ENCODE measurements around the gene PLAC9.
"Not testable (repeated sequence)": the region's sequence is repeated elsewhere in the genome, so short reads cannot be mapped to it uniquely, and the experiment has no call there.

Gene PLAC9

DNA sequence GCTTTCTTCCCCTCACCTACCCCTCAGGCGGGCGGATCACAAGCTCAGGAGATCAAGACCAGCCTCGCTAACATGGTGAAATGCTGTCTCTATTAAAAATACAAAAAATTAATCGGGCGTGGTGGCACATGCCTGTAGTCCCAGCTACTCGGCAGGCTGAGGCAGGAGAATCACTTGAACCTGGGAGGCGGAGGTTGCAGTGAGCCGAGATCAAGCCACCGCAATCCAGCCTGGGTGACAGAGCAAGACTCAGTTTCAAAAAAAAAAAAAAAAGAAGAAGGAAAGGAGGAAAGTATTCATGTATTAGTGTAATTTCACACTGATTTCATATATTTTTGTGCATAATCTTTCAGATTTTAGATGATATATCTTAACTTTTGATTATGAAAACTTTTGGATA, 1.2 kb downstream of the PLAC9 start:
- DNase-seq (ENCODE audit: low read depth in 1 of 2, low spot score in 1 of 2); H3K27ac ChIP-seq (replicated peaks); H3K4me3 ChIP-seq (replicated peaks; ENCODE audit: insufficient read depth, low read length): not testable (repeated sequence)
- peaks cover 10% of the 10 kb centered on the region for H3K27me3 ChIP-seq (ENCODE audit: insufficient read depth, poor library complexity, severe bottlenecking)

- DNase-seq (ENCODE audit: low read depth in 1 of 2, low spot score in 1 of 2) = no peak
- Histone ChIP-seq H3K27ac (replicated peaks) (no peak overlapping the region), H3K4me3 (replicated peaks; ENCODE audit: insufficient read depth, low read length) (no peak overlapping the region), H3K27me3 (ENCODE audit: insufficient read depth, poor library complexity, severe bottlenecking) (peaks cover 10% of the 10 kb centered on the region)
- TF ChIP-seq GABPA (IDR thresholded peaks at IDR 0.05; ENCODE audit: low read depth) (no peak), CTCF (IDR thresholded peaks at IDR 0.05; ENCODE audit: insufficient read depth, low read length) (no peak), POLR2AphosphoS5 (IDR thresholded peaks at IDR 0.05; ENCODE audit: low read depth) (no peak), SPI1 (IDR thresholded peaks at IDR 0.05; ENCODE audit: borderline replicate concordance, low read depth) (no peak)
- TF ChIP-seq, protein P1, sequence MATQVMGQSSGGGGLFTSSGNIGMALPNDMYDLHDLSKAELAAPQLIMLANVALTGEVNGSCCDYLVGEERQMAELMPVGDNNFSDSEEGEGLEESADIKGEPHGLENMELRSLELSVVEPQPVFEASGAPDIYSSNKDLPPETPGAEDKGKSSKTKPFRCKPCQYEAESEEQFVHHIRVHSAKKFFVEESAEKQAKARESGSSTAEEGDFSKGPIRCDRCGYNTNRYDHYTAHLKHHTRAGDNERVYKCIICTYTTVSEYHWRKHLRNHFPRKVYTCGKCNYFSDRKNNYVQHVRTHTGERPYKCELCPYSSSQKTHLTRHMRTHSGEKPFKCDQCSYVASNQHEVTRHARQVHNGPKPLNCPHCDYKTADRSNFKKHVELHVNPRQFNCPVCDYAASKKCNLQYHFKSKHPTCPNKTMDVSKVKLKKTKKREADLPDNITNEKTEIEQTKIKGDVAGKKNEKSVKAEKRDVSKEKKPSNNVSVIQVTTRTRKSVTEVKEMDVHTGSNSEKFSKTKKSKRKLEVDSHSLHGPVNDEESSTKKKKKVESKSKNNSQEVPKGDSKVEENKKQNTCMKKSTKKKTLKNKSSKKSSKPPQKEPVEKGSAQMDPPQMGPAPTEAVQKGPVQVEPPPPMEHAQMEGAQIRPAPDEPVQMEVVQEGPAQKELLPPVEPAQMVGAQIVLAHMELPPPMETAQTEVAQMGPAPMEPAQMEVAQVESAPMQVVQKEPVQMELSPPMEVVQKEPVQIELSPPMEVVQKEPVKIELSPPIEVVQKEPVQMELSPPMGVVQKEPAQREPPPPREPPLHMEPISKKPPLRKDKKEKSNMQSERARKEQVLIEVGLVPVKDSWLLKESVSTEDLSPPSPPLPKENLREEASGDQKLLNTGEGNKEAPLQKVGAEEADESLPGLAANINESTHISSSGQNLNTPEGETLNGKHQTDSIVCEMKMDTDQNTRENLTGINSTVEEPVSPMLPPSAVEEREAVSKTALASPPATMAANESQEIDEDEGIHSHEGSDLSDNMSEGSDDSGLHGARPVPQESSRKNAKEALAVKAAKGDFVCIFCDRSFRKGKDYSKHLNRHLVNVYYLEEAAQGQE (IDR thresholded peaks at IDR 0.05; ENCODE audit: insufficient replicate concordance, low read depth) = no peak
These were observed 3.6 kb downstream of the PLAC9 start for GRCh38 chr10:80136134-80136571.

- DNase-seq (ENCODE audit: low read depth in 1 of 2, low spot score in 1 of 2) = no peak
- Histone ChIP-seq H3K4me3 (replicated peaks; ENCODE audit: insufficient read depth, low read length) (no peak overlapping the region), H3K27ac (replicated peaks) (no peak overlapping the region), H3K27me3 (ENCODE audit: insufficient read depth, poor library complexity, severe bottlenecking) (peaks cover 5% of the 10 kb centered on the region)
- TF ChIP-seq CTCF (IDR thresholded peaks at IDR 0.05; ENCODE audit: insufficient read depth, low read length) = no peak
- TF ChIP-seq SPI1 (IDR thresholded peaks at IDR 0.05; ENCODE audit: borderline replicate concordance, low read depth) = no peak
- TF ChIP-seq POLR2AphosphoS5 (IDR thresholded peaks at IDR 0.05; ENCODE audit: low read depth) = no peak
- TF ChIP-seq, protein P1 (IDR thresholded peaks at IDR 0.05; ENCODE audit: insufficient replicate concordance, low read depth) = no peak
- TF ChIP-seq GABPA (IDR thresholded peaks at IDR 0.05; ENCODE audit: low read depth) = no peak
These were observed 4.7 kb downstream of the PLAC9 start for GRCh38 chr10:80137031-80137862.

DNA sequence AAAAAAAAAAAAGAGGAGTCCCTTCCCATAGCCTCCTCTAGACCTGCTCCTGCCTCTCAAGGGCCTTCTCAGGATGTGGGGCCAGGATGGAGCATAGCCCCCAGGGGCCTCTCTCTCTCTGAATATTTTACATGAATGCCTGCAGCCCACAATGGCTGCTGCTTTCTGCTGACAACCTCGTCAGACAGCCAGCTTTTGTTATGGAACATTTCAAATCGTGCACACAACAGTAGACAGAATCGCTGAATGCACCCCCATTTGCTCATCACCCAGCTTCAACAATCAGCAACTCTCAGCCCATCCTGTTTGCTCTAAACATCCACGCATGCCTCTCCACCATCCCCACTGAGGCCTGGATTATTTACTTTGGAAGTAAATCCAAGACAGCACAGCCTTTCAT, 5.4 kb downstream of the PLAC9 start:
- Histone ChIP-seq H3K4me3 (replicated peaks; ENCODE audit: insufficient read depth, low read length) (no peak overlapping the region), H3K27me3 (ENCODE audit: insufficient read depth, poor library complexity, severe bottlenecking) (peaks cover 3% of the 10 kb centered on the region), H3K27ac (replicated peaks) (no peak overlapping the region)
- DNase-seq (ENCODE audit: low read depth in 1 of 2, low spot score in 1 of 2) = no peak
- TF ChIP-seq GABPA (IDR thresholded peaks at IDR 0.05; ENCODE audit: low read depth) = no peak
- TF ChIP-seq, protein P1 (IDR thresholded peaks at IDR 0.05; ENCODE audit: insufficient replicate concordance, low read depth) = no peak
- no peak for TF ChIP-seq POLR2AphosphoS5 (IDR thresholded peaks at IDR 0.05; ENCODE audit: low read depth)
- no peak for TF ChIP-seq SPI1 (IDR thresholded peaks at IDR 0.05; ENCODE audit: borderline replicate concordance, low read depth)
- no peak for TF ChIP-seq CTCF (IDR thresholded peaks at IDR 0.05; ENCODE audit: insufficient read depth, low read length)
